B cell (primary cell): Measurements from ENCODE around the gene GPD1. TPM values are rescaled to one million over a fixed set of nuclear protein-coding genes. Genes with fewer than 3 reads are reported as not detected.

Experiments used
- ATAC-seq: fragments of 200-7000 bp; cut with Tn5 transposase; one replicate; pipeline ENCODE4 v1.10.0; 2021; ENCODE audit warnings: low read depth, mild to moderate bottlenecking, moderate number of reproducible peaks, moderate library complexity
- CTCF ChIA-PET: fragments of 350-600 bp; sonication (Branson Sonifier 250); formaldehyde crosslinking; loops from one replicate; lab custom pipeline; 2021; ENCODE audit warnings: antibody characterized with exemption, inconsistent platforms; lab: Charles Lee
- POLR2A ChIA-PET: fragments of 350-600 bp; sonication (Branson Sonifier 250); formaldehyde crosslinking; loops from one replicate; lab custom pipeline; 2021; ENCODE audit warnings: antibody characterized with exemption; lab: Charles Lee
- DNase-seq: peaks from one replicate; pipeline ENCODE4 v3.0.0; 2013
- H2AFZ ChIP-seq: 2 replicates; pipeline ENCODE4 v1.6.1; 2012; ENCODE audit warnings: mild to moderate bottlenecking, low read depth, low read length; ENCODE audit not compliant: insufficient read depth, poor library complexity, severe bottlenecking
- H3K27ac ChIP-seq, 2 donors: 1 replicate in 1 of 2; 2 replicates in 1 of 2; pipeline ENCODE4 v1.5.1; 2012 to 2013; ENCODE audit warnings: low read length in 2 of 2, mild to moderate bottlenecking in 2 of 2, moderate library complexity in 1 of 2
- H3K27me3 ChIP-seq, 4 experiments: fragments of 200-600 bp in 1 of 4; sonication (generic) in 1 of 4; replicated peaks in 1 of 4; 1 replicate in 2 of 4; 2 replicates in 2 of 4; pipeline versions ENCODE4 v1.6.1 to v1.7.0; 2013 to 2016; ENCODE audit warnings: low read length in 3 of 4, mild to moderate bottlenecking in 2 of 4, mixed read lengths in 1 of 4, moderate library complexity in 1 of 4; ENCODE audit not compliant: insufficient read depth in 4 of 4, control insufficient read depth in 3 of 4; ENCODE audit errors: control extremely low read depth in 1 of 4
- H3K36me3 ChIP-seq, 2 experiments: replicated peaks in 1 of 2; 1 replicate in 1 of 2; 2 replicates in 1 of 2; pipeline versions ENCODE4 v1.6.1 to v1.7.1; 2013; ENCODE audit warnings: low read length in 1 of 2; ENCODE audit not compliant: insufficient read depth in 2 of 2, control insufficient read depth in 1 of 2; ENCODE audit errors: control extremely low read depth in 1 of 2, extremely low read depth in 1 of 2
- H3K4me1 ChIP-seq, 2 donors: fragments of 200-600 bp in 1 of 2; sonication (generic) in 1 of 2; 1 replicate in 1 of 2; 2 replicates in 1 of 2; pipeline versions ENCODE4 v1.5.1 to v1.6.1; 2013 to 2017; ENCODE audit warnings: low read length in 2 of 2; ENCODE audit not compliant: control insufficient read depth in 2 of 2, insufficient read depth in 2 of 2
- H3K4me2 ChIP-seq: replicated peaks from 2 replicates; pipeline ENCODE3; 2012; ENCODE audit warnings: mild to moderate bottlenecking, low read depth, low read length; ENCODE audit not compliant: poor library complexity, severe bottlenecking
- H3K4me3 ChIP-seq, 5 experiments: fragments of 200-600 bp in 1 of 5; sonication (generic) in 1 of 5; 1 replicate in 3 of 5; 2 replicates in 2 of 5; pipeline versions ENCODE4 v1.5.1 to v1.7.0; 2011 to 2016; ENCODE audit warnings: low read length in 4 of 5, mild to moderate bottlenecking in 4 of 5, low read depth in 2 of 5, control low read depth in 1 of 5, moderate library complexity in 1 of 5; ENCODE audit not compliant: insufficient read depth in 1 of 5; ENCODE audit errors: control extremely low read depth in 1 of 5, extremely low read depth in 1 of 5
- H3K79me2 ChIP-seq: fragments of 200-600 bp; sonication (generic); one replicate; pipeline ENCODE4 v1.6.0; 2016; ENCODE audit warnings: low read length; ENCODE audit not compliant: control insufficient read depth, insufficient read depth
- H3K9ac ChIP-seq: fragments of 200-600 bp; sonication (generic); 2 replicates; pipeline ENCODE4 v1.6.1; 2017; ENCODE audit warnings: mild to moderate bottlenecking, low read length, moderate library complexity
- H3K9me3 ChIP-seq, 3 donors: one replicate each; pipeline versions ENCODE4 v1.6.1 to v1.7.1; 2013; ENCODE audit warnings: low read length in 2 of 3; ENCODE audit not compliant: control insufficient read depth in 2 of 3, insufficient read depth in 1 of 3; ENCODE audit errors: control extremely low read depth in 1 of 3
- H4K20me1 ChIP-seq: 2 replicates; pipeline ENCODE4 v1.6.0; 2012; ENCODE audit warnings: mild to moderate bottlenecking, low read length; ENCODE audit not compliant: insufficient read depth, control insufficient read depth, poor library complexity, severe bottlenecking
- H3K27ac Mint-ChIP-seq: one replicate; pipeline ENCODE4 v1.8.0; 2021; ENCODE audit warnings: mixed read lengths
- H3K27me3 Mint-ChIP-seq: one replicate; pipeline ENCODE4 v1.8.0; 2021; ENCODE audit warnings: mixed read lengths
- H3K4me1 Mint-ChIP-seq: one replicate; pipeline ENCODE4 v1.8.0; 2021; ENCODE audit warnings: mixed read lengths
- H3K4me3 Mint-ChIP-seq: one replicate; pipeline ENCODE4 v1.8.0; 2021; ENCODE audit warnings: mixed read lengths
- H3K9me3 Mint-ChIP-seq: one replicate; pipeline ENCODE4 v1.8.0; 2022; ENCODE audit warnings: mixed read lengths; ENCODE audit not compliant: insufficient read depth
- CTCF ChIP-seq: fragments of 200-600 bp; IDR thresholded peaks from one replicate; pipeline ENCODE4 v1.8.0; 2022; ENCODE audit warnings: antibody characterized with exemption, mild to moderate bottlenecking
- EZH2 ChIP-seq: IDR thresholded peaks from 2 replicates; pipeline ENCODE4 v1.6.1; 2012; ENCODE audit warnings: borderline replicate concordance, low read depth, mild to moderate bottlenecking, moderate library complexity, low read length; ENCODE audit not compliant: insufficient read depth, poor library complexity, severe bottlenecking
- WGBS: methylation state at CpG from one replicate; pipeline ENCODE4 v1.1.5; 2013; ENCODE audit warnings: missing lambda C conversion rate; ENCODE audit not compliant: insufficient coverage; 5-methylcytosine and 5-hydroxymethylcytosine counted together
- intact Hi-C: fragments of 100-400 bp; cut with micrococcal nuclease; formaldehyde crosslinking; loops from one replicate; pipeline ENCODE4 v1.10.0; 2022
- polyA plus RNA-seq: library from polyadenylated mRNA; depleted of rRNA; stranded (reverse); fragments of >200 nt; gene quantifications from 2 replicates; pipeline ENCODE4 v1.2.3, GENCODE V29; 2012
- total RNA-seq, 2 donors: library from RNA; stranded (reverse); fragments of 120-200 nt in 1 of 2; gene quantifications; 1 replicate in 1 of 2; 2 replicates in 1 of 2; pipeline versions ENCODE4 v1.2.3 to v1.2.4, GENCODE V29; 2013 to 2022

Gene GPD1
- total and polyA plus RNA-seq, 2 donors (not counting 1 experiment from before 2014, with no cell fraction given), result 0.54 to 1.1 TPM

- intact Hi-C loops, result loop anchor here (5.0 kb wide), 1 partner anchor 191 kb away; no protein-coding TSS in a partner anchor
- no peak overlapping the region for H3K27ac Mint-ChIP-seq
- H2AFZ ChIP-seq, result no peak overlapping the region
- peaks cover 0 to 47% (median 17%) of the 10 kb centered on the region in 4 experiments for H3K27me3 ChIP-seq
- peak overlapping the region in 2 of 5 experiments; percentile 19 to 62 for H3K4me3 ChIP-seq
- DNase-seq (no peak), ATAC-seq (no peak)
- no peak for TF ChIP-seq EZH2
- TF ChIP-seq CTCF, result no peak
- POLR2A ChIA-PET, result no interaction called here
- 27% methylated on average over 20 of the region's 30 CpGs for whole genome bisulfite sequencing
- no peak overlapping the region for H3K9ac ChIP-seq
- CTCF ChIA-PET, result interaction anchor here (0.6 to 4.2 kb wide), 5 partner anchors 13 to 281 kb away, joined by 3 to 23 read pairs (median 3); partner anchors contain the start of gene SMARCD1
- H3K9me3 ChIP-seq, result peaks cover 0 to 4% (median 0%) of the 10 kb centered on the region in 3 donors
- no peaks in the 10 kb centered on the region for H3K79me2 ChIP-seq
- H3K36me3 ChIP-seq, result no peaks in the 10 kb centered on the region
- peaks cover 22 to 23% of the 10 kb centered on the region in 2 donors for H3K4me1 ChIP-seq
- peaks cover 19% of the 10 kb centered on the region for H3K4me1 Mint-ChIP-seq
- no peak overlapping the region for H3K27ac ChIP-seq
- no peaks in the 10 kb centered on the region for H3K9me3 Mint-ChIP-seq
- peaks cover 59% of the 10 kb centered on the region for H3K27me3 Mint-ChIP-seq
- H3K4me3 Mint-ChIP-seq, result peak overlapping the region; percentile 70
- peak overlapping the region; percentile 94 for H3K4me2 ChIP-seq
- H4K20me1 ChIP-seq, result no peaks in the 10 kb centered on the region
Observed at GRCh38 chr12:50057896-50058670, 45.7 kb upstream of the GPD1 start.
